ENCODE results near the gene MAS1.
"Not testable (repeated sequence)": the region's sequence is repeated elsewhere in the genome, so short reads cannot be mapped to it uniquely, and the experiment has no call there.

DNA sequence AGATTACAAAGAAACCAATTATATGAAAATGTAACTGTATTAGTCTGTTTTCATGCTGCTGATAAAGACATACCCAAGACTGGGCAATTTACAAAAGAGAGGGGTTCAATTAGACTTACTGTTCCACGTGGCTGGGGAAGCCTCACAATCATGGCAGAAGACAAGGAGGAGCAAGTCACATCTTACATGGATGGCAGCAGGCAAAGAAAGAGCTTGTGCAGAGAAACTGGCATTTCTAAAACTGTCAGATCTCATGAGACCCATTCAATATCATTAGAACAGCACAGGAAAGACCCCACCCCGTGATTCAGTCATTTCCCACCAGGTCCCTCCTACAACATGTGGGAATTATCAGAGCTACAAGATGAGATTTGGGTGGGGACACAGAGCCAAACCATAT is 33.4 kb downstream of the MAS1 start:
- not testable (repeated sequence) for TF ChIP-seq CREB1 (CRISPR knock-in tag; IDR thresholded peaks at IDR 0.05; ENCODE audit: low read depth); CTCF (conservative IDR thresholded peaks at IDR 0.05; ENCODE audit: low read depth in 2 of 2); POLR2AphosphoS5 (IDR thresholded peaks at IDR 0.05; ENCODE audit: low read depth); ZNF331 (CRISPR knock-in tag; IDR thresholded peaks at IDR 0.05; ENCODE audit: low read depth); EZH2 (IDR thresholded peaks at IDR 0.05; ENCODE audit: low read depth, unreplicated experiment); NANOG (IDR thresholded peaks at IDR 0.05; ENCODE audit: borderline replicate concordance); EZH2phosphoT487 (IDR thresholded peaks at IDR 0.05; ENCODE audit: unreplicated experiment); JUNB (IDR thresholded peaks at IDR 0.05; ENCODE audit: unreplicated experiment); STAT1 (IDR thresholded peaks at IDR 0.05; ENCODE audit: unreplicated experiment)
- TF ChIP-seq, protein P1, sequence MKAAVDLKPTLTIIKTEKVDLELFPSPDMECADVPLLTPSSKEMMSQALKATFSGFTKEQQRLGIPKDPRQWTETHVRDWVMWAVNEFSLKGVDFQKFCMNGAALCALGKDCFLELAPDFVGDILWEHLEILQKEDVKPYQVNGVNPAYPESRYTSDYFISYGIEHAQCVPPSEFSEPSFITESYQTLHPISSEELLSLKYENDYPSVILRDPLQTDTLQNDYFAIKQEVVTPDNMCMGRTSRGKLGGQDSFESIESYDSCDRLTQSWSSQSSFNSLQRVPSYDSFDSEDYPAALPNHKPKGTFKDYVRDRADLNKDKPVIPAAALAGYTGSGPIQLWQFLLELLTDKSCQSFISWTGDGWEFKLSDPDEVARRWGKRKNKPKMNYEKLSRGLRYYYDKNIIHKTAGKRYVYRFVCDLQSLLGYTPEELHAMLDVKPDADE (IDR thresholded peaks at IDR 0.05): not testable (repeated sequence)
- TF ChIP-seq, protein P2, sequence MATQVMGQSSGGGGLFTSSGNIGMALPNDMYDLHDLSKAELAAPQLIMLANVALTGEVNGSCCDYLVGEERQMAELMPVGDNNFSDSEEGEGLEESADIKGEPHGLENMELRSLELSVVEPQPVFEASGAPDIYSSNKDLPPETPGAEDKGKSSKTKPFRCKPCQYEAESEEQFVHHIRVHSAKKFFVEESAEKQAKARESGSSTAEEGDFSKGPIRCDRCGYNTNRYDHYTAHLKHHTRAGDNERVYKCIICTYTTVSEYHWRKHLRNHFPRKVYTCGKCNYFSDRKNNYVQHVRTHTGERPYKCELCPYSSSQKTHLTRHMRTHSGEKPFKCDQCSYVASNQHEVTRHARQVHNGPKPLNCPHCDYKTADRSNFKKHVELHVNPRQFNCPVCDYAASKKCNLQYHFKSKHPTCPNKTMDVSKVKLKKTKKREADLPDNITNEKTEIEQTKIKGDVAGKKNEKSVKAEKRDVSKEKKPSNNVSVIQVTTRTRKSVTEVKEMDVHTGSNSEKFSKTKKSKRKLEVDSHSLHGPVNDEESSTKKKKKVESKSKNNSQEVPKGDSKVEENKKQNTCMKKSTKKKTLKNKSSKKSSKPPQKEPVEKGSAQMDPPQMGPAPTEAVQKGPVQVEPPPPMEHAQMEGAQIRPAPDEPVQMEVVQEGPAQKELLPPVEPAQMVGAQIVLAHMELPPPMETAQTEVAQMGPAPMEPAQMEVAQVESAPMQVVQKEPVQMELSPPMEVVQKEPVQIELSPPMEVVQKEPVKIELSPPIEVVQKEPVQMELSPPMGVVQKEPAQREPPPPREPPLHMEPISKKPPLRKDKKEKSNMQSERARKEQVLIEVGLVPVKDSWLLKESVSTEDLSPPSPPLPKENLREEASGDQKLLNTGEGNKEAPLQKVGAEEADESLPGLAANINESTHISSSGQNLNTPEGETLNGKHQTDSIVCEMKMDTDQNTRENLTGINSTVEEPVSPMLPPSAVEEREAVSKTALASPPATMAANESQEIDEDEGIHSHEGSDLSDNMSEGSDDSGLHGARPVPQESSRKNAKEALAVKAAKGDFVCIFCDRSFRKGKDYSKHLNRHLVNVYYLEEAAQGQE (IDR thresholded peaks at IDR 0.05; ENCODE audit: unreplicated experiment): not testable (repeated sequence)
